LoVo (cell line): ENCODE results near the gene ERFL.
"Not testable (repeated sequence)": the region's sequence is repeated elsewhere in the genome, so short reads cannot be mapped to it uniquely, and the experiment has no call there.

Experiments used
- DNase-seq: peaks from one replicate; pipeline ENCODE4 v3.0.0-alpha.2; 2016; ENCODE audit warnings: low spot score

Gene ERFL

GRCh38 chr19:41877916-41878905, 50.0 kb downstream of the ERFL start:
- DNase-seq = no peak

- no peak for DNase-seq
These were observed 51.1 kb downstream of the ERFL start, which contains the start of gene CD79A for GRCh38 chr19:41876847-41877832. Gene CD79A, plus strand, starts transcription at chr19:41877279. Its CDS starts 26 bp downstream, at chr19:41877305.

GRCh38 chr19:41875973-41876372, 52.3 kb downstream of the ERFL start:
- DNase-seq = not testable (repeated sequence)

GRCh38 chr19:41872775-41873647, 55.2 kb downstream of the ERFL start:
- DNase-seq = peak; percentile 76

- DNase-seq = no peak
These were observed 55.9 kb downstream of the ERFL start for GRCh38 chr19:41872384-41872774.

- DNase-seq = no peak
These were observed 56.5 kb downstream of the ERFL start for GRCh38 chr19:41871573-41872383.

GRCh38 chr19:41870401-41870873, 57.8 kb downstream of the ERFL start:
- no peak for DNase-seq

GRCh38 chr19:41869374-41869955, 58.8 kb downstream of the ERFL start:
- no peak for DNase-seq

GRCh38 chr19:41868989-41869300, 59.3 kb downstream of the ERFL start:
- DNase-seq = no peak

GRCh38 chr19:41868120-41868988, 59.9 kb downstream of the ERFL start:
- no peak for DNase-seq

- no peak for DNase-seq
These were observed 62.0 kb downstream of the ERFL start for GRCh38 chr19:41866284-41866683.

GRCh38 chr19:41864374-41864773, 63.9 kb downstream of the ERFL start:
- no peak for DNase-seq

GRCh38 chr19:41863209-41863931, 64.9 kb downstream of the ERFL start:
- DNase-seq = no peak

- no peak for DNase-seq
These were observed 65.7 kb downstream of the ERFL start for GRCh38 chr19:41862445-41862986.

- DNase-seq = no peak
These were observed 66.4 kb downstream of the ERFL start for GRCh38 chr19:41861846-41862245.

GRCh38 chr19:41861116-41861768, 67.0 kb downstream of the ERFL start:
- no peak for DNase-seq

- DNase-seq = no peak
These were observed 67.7 kb downstream of the ERFL start for GRCh38 chr19:41860419-41861115.
